ENCODE results near the gene RCAN1.

RCAN1 gene

DNA sequence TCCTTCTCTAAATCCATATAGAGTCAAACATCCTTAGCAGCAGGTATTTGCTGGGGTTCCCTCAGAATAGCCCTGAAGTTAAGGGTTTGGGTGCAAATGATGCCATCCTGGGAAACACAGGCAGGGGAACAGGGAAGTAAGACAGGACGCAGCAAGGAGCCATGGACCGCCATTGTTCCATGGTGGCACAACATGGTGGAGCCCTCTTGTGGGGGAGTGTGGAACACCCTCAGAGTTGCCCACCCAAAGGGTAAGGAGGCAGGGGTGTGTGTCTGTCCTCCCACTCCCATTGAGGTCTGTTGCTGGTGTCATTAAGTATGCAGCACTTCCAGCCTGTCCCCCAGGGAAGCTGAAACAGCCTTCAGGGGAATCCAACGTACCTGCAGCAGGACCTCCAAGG lies 20.4 kb upstream of the RCAN1 start:
- no peak overlapping the region for H3K4me3 Mint-ChIP-seq
- H3K36me3 Mint-ChIP-seq: no peaks in the 10 kb centered on the region
- ATAC-seq (no peak), DNase-seq (ENCODE audit: low spot score in 2 of 2) (peak in 1 of 2 donors; percentile 61)
- no peak overlapping the region for H3K27ac Mint-ChIP-seq
- no peaks in the 10 kb centered on the region for H3K9me3 Mint-ChIP-seq
- peaks cover 7% of the 10 kb centered on the region for H3K4me1 Mint-ChIP-seq

DNA sequence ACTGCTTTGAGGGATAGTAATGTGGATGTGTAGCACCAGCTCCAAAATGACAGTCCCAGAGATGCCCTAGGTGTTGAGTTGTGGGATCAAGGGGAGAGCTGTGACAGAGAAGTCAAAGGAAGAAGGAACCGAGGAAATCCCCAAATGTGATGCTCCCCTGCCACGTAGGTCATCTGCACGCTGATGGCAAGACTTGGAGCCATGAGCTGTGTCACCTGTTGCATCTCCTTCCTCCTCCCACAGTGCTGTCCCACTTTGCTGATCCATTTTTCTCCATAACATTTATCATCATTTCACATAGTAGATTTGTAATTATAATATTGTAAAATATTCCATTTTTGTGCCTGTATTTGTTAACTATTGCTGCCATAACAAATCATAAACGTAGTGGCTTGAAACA lies 17.6 kb upstream of the RCAN1 start:
- Mint-ChIP-seq H3K4me3 (no peak overlapping the region), H3K27ac (no peak overlapping the region), H3K4me1 (no peaks in the 10 kb centered on the region), H3K9me3 (no peaks in the 10 kb centered on the region), H3K36me3 (no peaks in the 10 kb centered on the region)
- DNase-seq (ENCODE audit: low spot score in 2 of 2) (no peak), ATAC-seq (no peak)

DNA sequence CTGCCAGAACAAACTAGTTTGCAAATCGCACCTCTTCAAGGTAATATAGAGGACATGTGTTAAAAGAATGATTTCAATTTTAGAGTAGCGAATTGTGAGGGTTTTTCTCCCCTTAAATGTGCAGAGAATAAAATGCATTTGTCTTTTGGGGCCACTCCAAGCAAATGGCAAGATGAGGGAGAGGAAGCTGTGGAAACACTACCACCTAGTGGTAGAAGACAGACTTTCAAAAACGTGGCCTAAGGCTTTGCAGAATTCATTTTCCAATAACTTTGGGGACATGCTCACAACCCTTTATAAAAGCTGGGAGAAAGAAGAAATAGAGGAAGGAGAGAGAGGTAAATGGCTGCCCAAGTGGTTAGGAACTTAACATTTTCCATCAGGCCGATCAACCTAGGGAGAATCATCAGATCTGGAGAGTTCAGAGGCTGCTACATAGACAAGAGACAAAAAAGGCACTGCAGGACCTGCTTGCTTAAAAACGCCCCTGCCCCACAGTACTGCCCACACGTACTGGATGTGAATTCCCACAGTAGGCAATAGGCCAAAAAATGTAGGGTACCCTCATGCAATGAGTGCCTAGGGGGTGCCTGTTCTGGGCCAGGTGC lies 15.7 kb upstream of the RCAN1 start:
- Mint-ChIP-seq H3K4me1 (no peaks in the 10 kb centered on the region), H3K9me3 (no peaks in the 10 kb centered on the region), H3K27ac (no peak overlapping the region), H3K36me3 (no peaks in the 10 kb centered on the region), H3K4me3 (no peak overlapping the region)
- ATAC-seq (peak; percentile 65), DNase-seq (ENCODE audit: low spot score in 2 of 2) (no peak)

DNA sequence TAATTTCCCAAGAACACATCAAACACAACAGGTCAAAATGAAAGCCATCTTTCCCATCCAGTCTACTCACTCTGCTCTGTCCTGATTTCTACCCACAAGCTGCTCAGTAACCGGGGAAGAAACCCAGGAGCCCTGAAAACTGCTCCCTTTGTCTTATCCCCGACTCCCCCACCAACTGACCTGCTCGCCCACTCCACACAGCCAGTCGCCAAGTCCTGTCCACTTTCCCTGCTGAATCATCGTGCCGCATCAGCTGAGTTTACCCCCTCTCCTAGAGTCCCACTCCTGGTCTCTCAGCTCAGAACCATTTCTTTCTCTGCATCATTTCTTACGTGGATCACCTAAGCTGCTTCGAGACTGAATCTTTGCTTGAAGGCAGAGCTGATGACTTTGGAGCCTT lies 11.2 kb upstream of the RCAN1 start:
- Mint-ChIP-seq H3K36me3 (no peaks in the 10 kb centered on the region), H3K4me3 (no peak overlapping the region), H3K4me1 (no peaks in the 10 kb centered on the region), H3K9me3 (no peaks in the 10 kb centered on the region), H3K27ac (no peak overlapping the region)
- DNase-seq (ENCODE audit: low spot score in 2 of 2) (no peak), ATAC-seq (no peak)

DNA sequence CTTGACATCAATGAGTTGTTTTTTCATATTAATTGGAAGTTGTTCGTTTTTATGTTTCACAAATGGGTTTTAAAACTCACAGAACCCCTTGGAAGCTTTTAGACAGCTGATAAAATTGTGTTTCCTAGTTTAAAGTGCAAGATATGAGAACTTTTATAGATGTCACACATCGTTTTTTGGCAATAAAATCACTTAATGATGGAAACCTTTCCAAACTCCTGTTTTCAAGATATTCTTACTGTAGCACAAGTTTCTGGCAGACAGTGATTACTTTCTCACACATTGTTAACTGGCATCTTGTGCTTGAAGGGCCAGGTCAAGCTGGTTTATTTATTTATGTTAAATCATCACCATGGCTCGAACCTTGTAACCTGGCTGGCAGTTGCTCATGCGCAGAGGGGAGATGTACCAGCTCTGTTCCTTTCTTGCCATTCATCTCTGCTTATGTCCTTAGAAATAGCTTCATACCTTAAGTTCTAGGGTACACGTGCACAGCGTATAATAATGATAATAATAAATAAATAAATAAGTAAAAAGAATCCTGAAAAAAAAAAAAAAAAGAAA lies 10.2 kb upstream of the RCAN1 start:
- ATAC-seq (no peak), DNase-seq (ENCODE audit: low spot score in 2 of 2) (no peak)
- no peaks in the 10 kb centered on the region for H3K9me3 Mint-ChIP-seq
- H3K27ac Mint-ChIP-seq: no peak overlapping the region
- no peaks in the 10 kb centered on the region for H3K36me3 Mint-ChIP-seq
- H3K4me3 Mint-ChIP-seq: no peak overlapping the region
- no peaks in the 10 kb centered on the region for H3K4me1 Mint-ChIP-seq

DNA sequence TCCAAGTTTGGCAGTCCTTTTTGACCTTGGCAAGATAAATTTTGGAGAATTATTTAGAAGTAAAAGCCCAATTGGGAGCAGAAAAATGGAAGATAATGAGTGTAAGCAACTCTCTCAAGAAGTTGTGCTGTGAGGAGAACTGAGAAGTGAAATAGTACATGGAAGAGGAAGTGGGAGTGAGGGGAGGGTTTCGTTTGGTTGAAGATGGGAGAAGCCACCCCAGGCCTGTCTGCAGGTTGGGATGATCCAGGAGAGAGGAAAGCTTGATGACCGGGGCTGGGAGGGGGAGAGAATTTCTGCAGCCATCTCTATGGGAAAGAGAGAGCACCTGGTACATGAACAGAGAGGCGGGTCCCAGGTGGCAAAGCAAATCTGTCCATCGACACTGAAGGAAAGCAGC lies 8.6 kb upstream of the RCAN1 start:
- no peaks in the 10 kb centered on the region for H3K9me3 Mint-ChIP-seq
- H3K36me3 Mint-ChIP-seq: no peaks in the 10 kb centered on the region
- DNase-seq (ENCODE audit: low spot score in 2 of 2): no peak
- H3K4me1 Mint-ChIP-seq: no peaks in the 10 kb centered on the region
- no peak overlapping the region for H3K4me3 Mint-ChIP-seq
- no peak overlapping the region for H3K27ac Mint-ChIP-seq
- ATAC-seq: no peak

DNA sequence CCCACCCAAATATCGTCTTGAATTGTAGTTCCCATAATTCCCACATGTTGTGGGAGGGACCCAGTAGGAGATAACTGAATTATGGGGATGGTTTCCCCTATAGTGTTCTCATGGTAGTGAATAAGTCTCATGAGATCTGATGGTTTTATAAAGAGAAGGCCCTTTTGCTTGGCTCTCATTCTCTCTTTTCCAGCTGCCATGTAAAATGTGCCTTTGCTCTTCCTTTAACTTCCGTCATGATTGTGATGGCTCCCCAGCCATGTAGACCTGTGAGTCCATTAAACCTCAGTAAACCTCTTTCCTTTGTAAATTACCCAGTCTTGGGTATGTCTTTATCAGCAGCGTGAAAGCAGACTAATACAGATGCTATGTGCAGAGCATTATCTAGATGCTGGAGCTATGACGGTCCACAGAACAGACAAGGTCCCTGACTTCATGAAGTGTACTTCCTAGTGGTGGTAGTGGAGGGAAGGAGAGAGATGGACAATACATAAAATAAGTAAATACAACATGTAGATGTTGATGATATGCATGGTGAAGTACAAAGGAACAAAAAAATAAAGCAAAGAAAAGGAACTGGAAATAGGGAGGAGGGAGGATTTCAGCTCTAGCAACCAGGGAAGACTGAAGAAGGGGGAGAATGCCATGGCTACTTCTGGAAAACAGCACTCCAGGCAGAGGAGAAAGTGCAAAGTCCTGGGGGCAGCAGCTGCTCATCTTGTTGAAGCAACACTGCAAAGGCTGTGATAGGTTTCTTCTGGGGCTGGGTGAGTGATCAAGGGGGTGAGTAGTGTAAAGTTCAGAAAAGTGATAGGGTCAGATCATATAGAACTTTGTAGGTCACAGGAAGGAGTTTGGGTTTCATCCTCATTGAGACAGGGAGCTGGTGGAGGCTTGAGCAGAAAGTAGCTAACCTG lies 6.8 kb upstream of the RCAN1 start:
- DNase-seq (ENCODE audit: low spot score in 2 of 2) (no peak), ATAC-seq (no peak)
- H3K4me3 Mint-ChIP-seq: no peak overlapping the region
- no peaks in the 10 kb centered on the region for H3K36me3 Mint-ChIP-seq
- H3K27ac Mint-ChIP-seq: no peak overlapping the region
- H3K4me1 Mint-ChIP-seq: no peaks in the 10 kb centered on the region
- no peaks in the 10 kb centered on the region for H3K9me3 Mint-ChIP-seq

DNA sequence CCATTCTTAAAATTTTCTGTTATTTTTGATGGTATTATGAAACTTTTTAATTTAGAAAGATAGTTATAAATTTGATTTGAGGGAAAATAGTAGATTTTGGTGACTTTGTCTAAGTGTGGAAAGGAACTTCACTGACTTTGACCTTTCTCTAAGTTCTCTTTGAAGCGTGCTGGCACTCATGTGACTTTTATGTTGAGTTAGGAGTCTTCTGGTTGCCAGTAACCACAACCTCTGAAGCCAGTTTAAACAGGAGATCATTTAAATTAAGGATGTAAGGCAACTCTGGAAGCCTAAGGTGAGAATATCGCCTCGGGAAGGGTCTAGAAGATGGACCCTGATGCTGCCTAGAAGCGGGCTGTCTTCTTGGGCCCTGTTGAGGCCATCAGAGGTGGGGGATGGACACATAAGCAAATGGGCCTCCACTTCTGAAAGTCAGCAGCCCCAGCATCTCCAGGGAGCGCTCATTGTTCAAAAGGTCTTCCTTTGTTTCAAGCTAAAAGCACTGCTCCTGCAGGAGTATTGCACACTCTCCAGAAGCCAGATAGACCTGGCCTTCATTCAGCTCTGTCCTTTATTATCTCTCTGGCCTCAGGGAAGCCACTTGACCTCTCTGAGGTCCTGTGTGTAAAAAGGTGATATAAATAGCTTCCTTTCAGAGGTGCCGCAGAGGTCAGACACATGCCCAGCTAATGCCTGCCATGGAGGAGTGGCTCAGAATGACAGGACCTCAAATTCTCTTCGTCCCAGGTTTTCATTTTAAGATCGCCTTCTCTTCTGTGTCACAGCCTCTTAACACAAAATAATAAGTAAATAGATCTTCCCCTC lies 5.1 kb upstream of the RCAN1 start:
- Mint-ChIP-seq H3K4me1 (no peaks in the 10 kb centered on the region), H3K4me3 (no peak overlapping the region)

DNA sequence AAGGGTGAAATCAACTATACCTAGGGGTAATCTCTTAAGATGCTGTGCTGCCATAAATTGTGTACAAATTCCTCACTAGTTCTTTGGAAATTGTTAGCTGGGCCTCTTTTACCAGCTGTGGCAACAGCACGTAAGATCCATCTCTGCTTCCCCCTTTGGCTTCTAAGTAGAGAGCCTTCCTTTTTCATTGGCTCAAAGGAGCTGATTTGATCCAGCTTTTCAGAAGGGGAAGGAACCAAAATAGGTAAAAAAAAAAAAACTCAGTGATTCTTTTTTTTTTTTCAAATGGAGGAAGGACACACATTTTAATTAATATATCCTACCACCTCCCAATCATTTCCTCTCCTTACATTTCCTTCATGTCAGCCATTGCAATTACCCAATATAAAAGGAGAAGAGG lies 4.0 kb upstream of the RCAN1 start:
- H3K4me3 Mint-ChIP-seq: no peak overlapping the region
- no peak overlapping the region for H3K27ac Mint-ChIP-seq
- ATAC-seq (no peak), DNase-seq (ENCODE audit: low spot score in 2 of 2) (no peak)
- peaks cover 2% of the 10 kb centered on the region for H3K4me1 Mint-ChIP-seq
- no peaks in the 10 kb centered on the region for H3K36me3 Mint-ChIP-seq
- no peaks in the 10 kb centered on the region for H3K9me3 Mint-ChIP-seq

More for the DNA sequence above, 5.1 kb upstream of the RCAN1 start:
- no peaks in the 10 kb centered on the region for H3K9me3 Mint-ChIP-seq
- no peak overlapping the region for H3K27ac Mint-ChIP-seq
- H3K36me3 Mint-ChIP-seq: no peaks in the 10 kb centered on the region
- ATAC-seq (no peak), DNase-seq (ENCODE audit: low spot score in 2 of 2) (no peak)

DNA sequence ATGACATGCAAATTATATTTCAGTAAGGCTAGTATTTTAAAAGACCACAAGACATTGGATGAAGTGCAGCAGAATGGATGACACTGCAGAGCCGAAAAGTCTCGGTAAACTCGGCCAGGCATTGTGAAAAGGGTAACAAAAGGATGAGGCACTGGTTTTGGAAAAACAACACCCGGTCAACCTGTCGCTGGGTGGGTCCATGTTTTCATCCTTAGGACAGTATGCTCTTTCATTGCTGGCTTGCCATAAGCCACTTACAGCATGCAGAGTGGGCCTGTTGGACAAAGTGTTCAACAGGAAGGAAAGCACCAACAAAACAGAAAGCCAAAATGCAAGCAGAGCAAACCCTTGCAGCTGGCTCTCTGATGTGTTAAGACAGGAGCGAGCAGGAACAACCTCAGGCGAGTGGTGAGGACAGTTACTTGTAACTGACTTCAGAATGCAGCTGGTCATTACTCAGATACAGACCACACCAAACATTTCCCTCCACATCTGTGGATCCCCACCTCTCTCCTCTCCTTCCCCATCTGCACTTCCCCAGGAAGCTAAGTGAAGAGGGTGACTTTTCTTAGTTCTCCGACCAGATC lies 2.9 kb upstream of the RCAN1 start:
- H3K4me3 Mint-ChIP-seq: no peak overlapping the region
- no peaks in the 10 kb centered on the region for H3K9me3 Mint-ChIP-seq
- no peak for ATAC-seq
- no peak for DNase-seq (ENCODE audit: low spot score in 2 of 2)
- no peak overlapping the region for H3K27ac Mint-ChIP-seq
- H3K4me1 Mint-ChIP-seq: peaks cover 8% of the 10 kb centered on the region
- no peaks in the 10 kb centered on the region for H3K36me3 Mint-ChIP-seq

DNA sequence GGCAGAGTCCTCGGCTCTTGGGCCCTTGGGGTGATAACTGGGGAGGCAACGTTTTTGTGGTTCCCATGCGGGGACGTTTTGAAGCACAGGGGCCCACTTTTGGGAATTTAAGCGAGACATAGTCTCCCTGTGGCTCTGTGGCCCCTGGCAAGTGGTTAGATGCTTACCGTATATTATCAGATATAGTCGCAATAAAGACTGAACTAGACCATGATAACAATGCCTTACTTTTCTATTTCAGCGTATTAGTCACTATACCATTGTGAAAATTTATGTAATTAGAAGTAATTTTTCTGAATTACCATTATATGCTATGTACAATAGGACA lies 538 bp upstream of the RCAN1 start:
- peak overlapping the region; percentile 77 for H3K4me3 Mint-ChIP-seq
- H3K9me3 Mint-ChIP-seq: no peaks in the 10 kb centered on the region
- peak overlapping the region; percentile 92 for H3K27ac Mint-ChIP-seq
- H3K4me1 Mint-ChIP-seq: peaks cover 19% of the 10 kb centered on the region
- ATAC-seq (peak; percentile 4), DNase-seq (ENCODE audit: low spot score in 2 of 2) (no peak)
- no peaks in the 10 kb centered on the region for H3K36me3 Mint-ChIP-seq

DNA sequence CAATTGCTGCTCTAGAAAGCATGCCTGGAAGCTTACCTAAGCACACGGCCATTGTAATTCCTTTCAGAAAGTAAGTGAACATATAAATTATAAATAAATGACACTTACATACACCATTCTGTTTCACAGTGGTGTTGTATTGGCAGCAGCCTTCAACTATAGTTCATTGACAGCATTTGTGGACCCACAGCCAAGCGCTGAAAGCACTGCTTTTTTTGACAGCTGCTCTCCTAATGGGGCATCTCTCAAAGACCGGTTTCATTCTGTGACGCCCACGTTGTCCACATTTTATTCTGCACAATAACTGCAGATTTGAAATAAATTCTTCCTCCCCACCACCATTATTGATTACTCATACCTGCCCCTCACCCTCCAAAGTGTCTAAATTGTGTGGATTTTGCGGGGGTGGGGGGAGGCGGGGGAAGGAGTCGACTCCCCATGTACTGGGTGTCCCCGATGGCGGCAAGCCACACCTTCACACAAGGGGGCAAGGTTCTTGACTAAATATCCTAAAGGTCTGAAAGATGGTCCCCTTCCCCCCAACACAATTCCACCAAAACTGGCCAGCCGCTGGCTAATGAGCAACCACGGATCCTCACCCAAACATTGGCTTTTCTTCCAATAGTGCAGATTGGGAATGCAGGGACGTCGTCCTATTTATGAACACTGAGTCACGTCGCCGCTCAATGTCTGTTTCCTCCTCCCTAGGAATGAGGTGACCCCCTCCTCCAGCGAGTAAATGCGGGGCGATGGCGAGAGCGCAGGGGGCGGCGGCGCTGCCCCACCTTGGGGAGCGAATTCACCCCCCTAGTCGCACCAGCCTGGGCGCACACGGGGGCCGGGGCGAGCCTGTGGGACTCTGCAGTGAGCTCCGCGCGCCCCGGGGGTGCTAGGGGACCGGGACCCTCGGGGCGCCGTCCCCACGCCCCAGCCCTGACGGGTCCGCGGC lies 960 bp downstream of the RCAN1 start:
- ATAC-seq (no peak), DNase-seq (ENCODE audit: low spot score in 2 of 2) (no peak)
- no peak overlapping the region for H3K27ac Mint-ChIP-seq
- peaks cover 19% of the 10 kb centered on the region for H3K4me1 Mint-ChIP-seq
- H3K4me3 Mint-ChIP-seq: peak overlapping the region; percentile 77
- H3K36me3 Mint-ChIP-seq: no peaks in the 10 kb centered on the region
- H3K9me3 Mint-ChIP-seq: no peaks in the 10 kb centered on the region

DNA sequence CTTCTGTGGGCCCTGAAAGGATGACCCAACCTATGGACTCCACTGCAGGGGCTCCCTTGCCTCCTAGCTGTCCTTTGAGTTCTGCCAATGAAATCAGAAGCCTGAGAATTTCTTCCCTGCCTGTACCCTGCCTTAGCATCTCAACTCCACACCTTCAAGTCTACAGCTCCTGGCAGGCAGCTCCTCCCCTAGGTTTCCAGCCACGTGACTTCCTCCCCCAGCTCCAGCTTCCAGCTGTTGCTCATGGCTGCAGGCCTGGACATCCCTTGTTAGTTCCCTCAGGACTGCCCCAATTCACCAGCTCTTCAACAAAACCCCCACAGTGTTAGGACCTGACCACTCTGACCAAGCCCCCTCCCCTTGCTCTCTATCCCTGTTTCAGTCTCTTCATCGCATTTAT lies 2.4 kb downstream of the RCAN1 start:
- Mint-ChIP-seq H3K4me3 (no peak overlapping the region), H3K27ac (no peak overlapping the region), H3K4me1 (peaks cover 19% of the 10 kb centered on the region), H3K9me3 (no peaks in the 10 kb centered on the region), H3K36me3 (no peaks in the 10 kb centered on the region)
- DNase-seq (ENCODE audit: low spot score in 2 of 2) (no peak), ATAC-seq (no peak)

DNA sequence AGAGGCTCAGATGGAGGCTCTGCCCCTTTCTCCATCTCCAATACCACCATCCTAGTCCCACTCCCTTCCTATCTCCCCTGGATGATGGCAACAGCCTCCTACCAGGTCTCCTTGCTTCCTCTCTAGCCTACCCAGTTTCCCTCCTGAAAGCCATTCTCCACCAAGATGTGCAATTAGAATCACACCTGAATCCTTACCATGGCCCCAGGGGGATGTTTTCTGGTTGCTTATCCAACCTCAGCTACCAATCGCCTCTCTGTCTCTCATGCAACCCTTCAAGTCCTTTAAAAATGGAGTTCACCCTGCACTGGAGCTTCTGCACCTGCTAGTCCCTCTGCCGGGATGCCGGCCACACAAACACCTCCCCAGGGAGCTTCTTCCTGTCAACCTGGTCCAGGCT lies 2.9 kb downstream of the RCAN1 start:
- no peak overlapping the region for H3K27ac Mint-ChIP-seq
- H3K9me3 Mint-ChIP-seq: no peaks in the 10 kb centered on the region
- H3K36me3 Mint-ChIP-seq: no peaks in the 10 kb centered on the region
- DNase-seq (ENCODE audit: low spot score in 2 of 2): no peak
- no peak overlapping the region for H3K4me3 Mint-ChIP-seq
- H3K4me1 Mint-ChIP-seq: peaks cover 19% of the 10 kb centered on the region
- no peak for ATAC-seq
